RKO (cell line): Measurements from ENCODE around the gene PTOV1.

Source experiments
- DNase-seq: peaks from one replicate; pipeline ENCODE4 v3.0.0-alpha.2; 2016; ENCODE audit warnings: low spot score

PTOV1 gene

GRCh38 chr19:49875177-49875576, 24.2 kb downstream of the PTOV1 start:
- no peak for DNase-seq

- no peak for DNase-seq
These were observed 25.0 kb downstream of the PTOV1 start for GRCh38 chr19:49875857-49876421.

- peak; percentile 98 for DNase-seq
These were observed 25.6 kb downstream of the PTOV1 start for GRCh38 chr19:49876422-49877019.

- DNase-seq = peak; percentile 100
These were observed 26.3 kb downstream of the PTOV1 start, which contains the start of the genes AKT1S1 and TBC1D17 for GRCh38 chr19:49877020-49877878. AKT1S1 (minus strand) TSS chr19:49877355; CDS start chr19:49873295, 4,060 bp downstream. TBC1D17 (plus strand) TSS chr19:49877702; CDS start chr19:49877724, 22 bp downstream.

GRCh38 chr19:49877879-49878743, 27.2 kb downstream of the PTOV1 start:
- DNase-seq = peak; percentile 95

- DNase-seq = no peak
These were observed 27.7 kb downstream of the PTOV1 start for GRCh38 chr19:49878744-49879070.

GRCh38 chr19:49879243-49879963, 28.4 kb downstream of the PTOV1 start:
- DNase-seq = no peak

GRCh38 chr19:49880162-49880869, 29.4 kb downstream of the PTOV1 start:
- no peak for DNase-seq

GRCh38 chr19:49881186-49881585, 30.2 kb downstream of the PTOV1 start:
- DNase-seq = no peak

GRCh38 chr19:49881672-49882394, 30.9 kb downstream of the PTOV1 start:
- no peak for DNase-seq

- DNase-seq = no peak
These were observed 31.7 kb downstream of the PTOV1 start for GRCh38 chr19:49882643-49883042.

GRCh38 chr19:49883094-49883493, 32.1 kb downstream of the PTOV1 start:
- DNase-seq = no peak

- no peak for DNase-seq
These were observed 33.1 kb downstream of the PTOV1 start for GRCh38 chr19:49884109-49884508.

- DNase-seq = no peak
These were observed 33.8 kb downstream of the PTOV1 start for GRCh38 chr19:49884760-49885159.

GRCh38 chr19:49887037-49887664, 36.2 kb downstream of the PTOV1 start:
- DNase-seq = no peak

GRCh38 chr19:49887665-49888509, 36.9 kb downstream of the PTOV1 start:
- no peak for DNase-seq

- no peak for DNase-seq
These were observed 37.5 kb downstream of the PTOV1 start for GRCh38 chr19:49888510-49888824.

GRCh38 chr19:49889038-49889686, 38.2 kb downstream of the PTOV1 start:
- no peak for DNase-seq
